Esophagus squamous epithelium (tissue), 4 donors: ENCODE results near the gene SH3BP2.

ENCODE experiments used
- POLR2A ChIP-seq, 4 donors: fragments of 450-650 bp; IDR thresholded peaks; one replicate each; pipeline ENCODE4 v1.6.1; 2017; ENCODE audit warnings: antibody characterized with exemption in 4 of 4, mild to moderate bottlenecking in 4 of 4, moderate library complexity in 3 of 4
- TF ChIP-seq, protein P1 (sequence below), 6 experiments: fragments of 450-650 bp in 4 of 6; fragments of 200-600 bp in 2 of 6; sonication (generic) in 2 of 6; IDR thresholded peaks; one replicate each; pipeline ENCODE4 v1.5.1; 2016 to 2019; ENCODE audit warnings: antibody characterized with exemption in 6 of 6, mild to moderate bottlenecking in 4 of 6, moderate library complexity in 4 of 6

DNA sequence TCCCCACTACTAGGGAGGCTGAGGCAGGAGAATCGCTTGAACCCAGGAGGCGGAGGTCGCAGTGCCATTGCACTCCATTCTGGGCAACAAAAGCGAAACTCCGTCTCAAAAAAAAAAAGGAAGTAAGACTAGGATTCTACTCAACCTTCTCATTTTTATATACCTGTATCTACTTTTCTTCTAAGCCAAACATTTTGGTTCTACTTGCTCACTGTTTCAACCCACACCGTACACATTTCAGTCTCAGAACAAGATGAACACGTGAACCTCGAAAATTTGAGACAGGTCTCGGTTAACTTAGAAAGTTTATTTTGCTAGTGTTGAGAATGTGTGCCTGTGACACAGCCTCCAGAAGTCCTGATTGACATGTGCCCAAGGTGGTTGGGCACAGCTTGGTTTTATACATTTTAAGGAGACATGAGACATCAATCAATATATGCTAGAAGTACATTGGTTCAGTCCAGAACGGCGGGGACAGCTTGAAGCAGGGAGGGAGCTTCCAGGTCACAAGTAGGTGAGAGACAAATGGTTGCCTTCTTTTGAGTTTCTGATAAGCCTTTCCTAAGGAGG is 54.5 kb downstream of the SH3BP2 start:
- TF ChIP-seq, protein P1, sequence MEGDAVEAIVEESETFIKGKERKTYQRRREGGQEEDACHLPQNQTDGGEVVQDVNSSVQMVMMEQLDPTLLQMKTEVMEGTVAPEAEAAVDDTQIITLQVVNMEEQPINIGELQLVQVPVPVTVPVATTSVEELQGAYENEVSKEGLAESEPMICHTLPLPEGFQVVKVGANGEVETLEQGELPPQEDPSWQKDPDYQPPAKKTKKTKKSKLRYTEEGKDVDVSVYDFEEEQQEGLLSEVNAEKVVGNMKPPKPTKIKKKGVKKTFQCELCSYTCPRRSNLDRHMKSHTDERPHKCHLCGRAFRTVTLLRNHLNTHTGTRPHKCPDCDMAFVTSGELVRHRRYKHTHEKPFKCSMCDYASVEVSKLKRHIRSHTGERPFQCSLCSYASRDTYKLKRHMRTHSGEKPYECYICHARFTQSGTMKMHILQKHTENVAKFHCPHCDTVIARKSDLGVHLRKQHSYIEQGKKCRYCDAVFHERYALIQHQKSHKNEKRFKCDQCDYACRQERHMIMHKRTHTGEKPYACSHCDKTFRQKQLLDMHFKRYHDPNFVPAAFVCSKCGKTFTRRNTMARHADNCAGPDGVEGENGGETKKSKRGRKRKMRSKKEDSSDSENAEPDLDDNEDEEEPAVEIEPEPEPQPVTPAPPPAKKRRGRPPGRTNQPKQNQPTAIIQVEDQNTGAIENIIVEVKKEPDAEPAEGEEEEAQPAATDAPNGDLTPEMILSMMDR (IDR thresholded peaks at IDR 0.05): no peak
- TF ChIP-seq POLR2A (IDR thresholded peaks at IDR 0.05): no peak
